ENCODE results near the gene LZTR1. TPM values are rescaled to one million over a fixed set of nuclear protein-coding genes. Genes with fewer than 3 reads are reported as not detected.

The LZTR1 gene
- total and polyA plus RNA-seq, 9 donors, result 27.7 to 42.2 (median 35.4) TPM

- no peak overlapping the region for H3K4me3 ChIP-seq (ENCODE audit: low read length)
- no peak overlapping the region for H3K27ac ChIP-seq (ENCODE audit: low read length)
- H3K27me3 ChIP-seq (ENCODE audit: control insufficient read depth, insufficient read depth, low read length), result peaks cover 6% of the 10 kb centered on the region
- no peak for DNase-seq
- H3K9me3 ChIP-seq (replicated peaks; ENCODE audit: control insufficient read depth, low read depth, low read length), result no peaks in the 10 kb centered on the region
- peaks cover 1% of the 10 kb centered on the region for H3K4me1 ChIP-seq (ENCODE audit: control insufficient read depth, insufficient read depth, low read length)
- H3K36me3 ChIP-seq (ENCODE audit: control insufficient read depth, insufficient read depth, low read length), result no peaks in the 10 kb centered on the region
- WGBS (ENCODE audit: insufficient coverage), result 84% methylated on average over 12 of the region's 16 CpGs
Observed at GRCh38 chr22:20974336-20974955, 7.7 kb upstream of the LZTR1 start.

- Histone ChIP-seq H3K9me3 (replicated peaks; ENCODE audit: control insufficient read depth, low read depth, low read length) (no peaks in the 10 kb centered on the region), H3K4me3 (ENCODE audit: low read length) (no peak overlapping the region), H3K36me3 (ENCODE audit: control insufficient read depth, insufficient read depth, low read length) (no peaks in the 10 kb centered on the region), H3K27ac (ENCODE audit: low read length) (no peak overlapping the region), H3K27me3 (ENCODE audit: control insufficient read depth, insufficient read depth, low read length) (peaks cover 13% of the 10 kb centered on the region), H3K4me1 (ENCODE audit: control insufficient read depth, insufficient read depth, low read length) (peaks cover 10% of the 10 kb centered on the region)
- DNase-seq, result no peak
- whole genome bisulfite sequencing (ENCODE audit: insufficient coverage), result 77% methylated on average over 11 of the region's 14 CpGs
Observed at GRCh38 chr22:20975541-20976290, 6.4 kb upstream of the LZTR1 start.

- no peak overlapping the region for H3K4me3 ChIP-seq (ENCODE audit: low read length)
- H3K27me3 ChIP-seq (ENCODE audit: control insufficient read depth, insufficient read depth, low read length), result peaks cover 13% of the 10 kb centered on the region
- no peak overlapping the region for H3K27ac ChIP-seq (ENCODE audit: low read length)
- 87% methylated on average over 22 of the region's 24 CpGs for WGBS (ENCODE audit: insufficient coverage)
- peaks cover 17% of the 10 kb centered on the region for H3K4me1 ChIP-seq (ENCODE audit: control insufficient read depth, insufficient read depth, low read length)
- H3K36me3 ChIP-seq (ENCODE audit: control insufficient read depth, insufficient read depth, low read length), result no peaks in the 10 kb centered on the region
- DNase-seq, result no peak
- no peaks in the 10 kb centered on the region for H3K9me3 ChIP-seq (replicated peaks; ENCODE audit: control insufficient read depth, low read depth, low read length)
Observed at GRCh38 chr22:20976291-20976877, 5.7 kb upstream of the LZTR1 start.

GRCh38 chr22:20977019-20977418 is 5.1 kb upstream of the LZTR1 start:
- Histone ChIP-seq H3K36me3 (ENCODE audit: control insufficient read depth, insufficient read depth, low read length) (no peaks in the 10 kb centered on the region), H3K9me3 (replicated peaks; ENCODE audit: control insufficient read depth, low read depth, low read length) (no peaks in the 10 kb centered on the region), H3K4me3 (ENCODE audit: low read length) (no peak overlapping the region), H3K27ac (ENCODE audit: low read length) (no peak overlapping the region), H3K4me1 (ENCODE audit: control insufficient read depth, insufficient read depth, low read length) (peaks cover 19% of the 10 kb centered on the region), H3K27me3 (ENCODE audit: control insufficient read depth, insufficient read depth, low read length) (peaks cover 13% of the 10 kb centered on the region)
- no peak for DNase-seq
- 93% methylated on average over 4 of the region's 11 CpGs for WGBS (ENCODE audit: insufficient coverage)

GRCh38 chr22:20977516-20978170 is 4.5 kb upstream of the LZTR1 start:
- Histone ChIP-seq H3K27ac (ENCODE audit: low read length) (no peak overlapping the region), H3K4me3 (ENCODE audit: low read length) (no peak overlapping the region), H3K4me1 (ENCODE audit: control insufficient read depth, insufficient read depth, low read length) (peaks cover 21% of the 10 kb centered on the region), H3K36me3 (ENCODE audit: control insufficient read depth, insufficient read depth, low read length) (no peaks in the 10 kb centered on the region), H3K9me3 (replicated peaks; ENCODE audit: control insufficient read depth, low read depth, low read length) (no peaks in the 10 kb centered on the region), H3K27me3 (ENCODE audit: control insufficient read depth, insufficient read depth, low read length) (peaks cover 13% of the 10 kb centered on the region)
- 86% methylated on average over 12 of the region's 17 CpGs for WGBS (ENCODE audit: insufficient coverage)
- DNase-seq, result no peak

- no peaks in the 10 kb centered on the region for H3K36me3 ChIP-seq (ENCODE audit: control insufficient read depth, insufficient read depth, low read length)
- H3K27me3 ChIP-seq (ENCODE audit: control insufficient read depth, insufficient read depth, low read length), result peaks cover 13% of the 10 kb centered on the region
- WGBS (ENCODE audit: insufficient coverage), result 71% methylated on average over 1 of the region's 2 CpGs
- H3K4me1 ChIP-seq (ENCODE audit: control insufficient read depth, insufficient read depth, low read length), result peaks cover 28% of the 10 kb centered on the region
- DNase-seq, result no peak
- no peak overlapping the region for H3K27ac ChIP-seq (ENCODE audit: low read length)
- no peak overlapping the region for H3K4me3 ChIP-seq (ENCODE audit: low read length)
- H3K9me3 ChIP-seq (replicated peaks; ENCODE audit: control insufficient read depth, low read depth, low read length), result no peaks in the 10 kb centered on the region
Observed at GRCh38 chr22:20978419-20978818, 3.7 kb upstream of the LZTR1 start.

GRCh38 chr22:20979243-20979809 is 2.8 kb upstream of the LZTR1 start:
- peaks cover 28% of the 10 kb centered on the region for H3K4me1 ChIP-seq (ENCODE audit: control insufficient read depth, insufficient read depth, low read length)
- peaks cover 8% of the 10 kb centered on the region for H3K36me3 ChIP-seq (ENCODE audit: control insufficient read depth, insufficient read depth, low read length)
- peak; percentile 64 for DNase-seq
- no peak overlapping the region for H3K27ac ChIP-seq (ENCODE audit: low read length)
- peaks cover 13% of the 10 kb centered on the region for H3K27me3 ChIP-seq (ENCODE audit: control insufficient read depth, insufficient read depth, low read length)
- H3K4me3 ChIP-seq (ENCODE audit: low read length), result no peak overlapping the region
- WGBS (ENCODE audit: insufficient coverage), result 8% methylated on average over 36 of the region's 39 CpGs
- H3K9me3 ChIP-seq (replicated peaks; ENCODE audit: control insufficient read depth, low read depth, low read length), result no peaks in the 10 kb centered on the region

GRCh38 chr22:20979940-20980453 is 2.1 kb upstream of the LZTR1 start:
- peaks cover 13% of the 10 kb centered on the region for H3K27me3 ChIP-seq (ENCODE audit: control insufficient read depth, insufficient read depth, low read length)
- H3K27ac ChIP-seq (ENCODE audit: low read length), result no peak overlapping the region
- peaks cover 28% of the 10 kb centered on the region for H3K4me1 ChIP-seq (ENCODE audit: control insufficient read depth, insufficient read depth, low read length)
- H3K4me3 ChIP-seq (ENCODE audit: low read length), result no peak overlapping the region
- H3K36me3 ChIP-seq (ENCODE audit: control insufficient read depth, insufficient read depth, low read length), result peaks cover 12% of the 10 kb centered on the region
- no peak for DNase-seq
- 35% methylated on average over 6 of the region's 13 CpGs for WGBS (ENCODE audit: insufficient coverage)
- H3K9me3 ChIP-seq (replicated peaks; ENCODE audit: control insufficient read depth, low read depth, low read length), result no peaks in the 10 kb centered on the region

GRCh38 chr22:20980523-20980922 is 1.6 kb upstream of the LZTR1 start:
- Histone ChIP-seq H3K27me3 (ENCODE audit: control insufficient read depth, insufficient read depth, low read length) (peaks cover 13% of the 10 kb centered on the region), H3K9me3 (replicated peaks; ENCODE audit: control insufficient read depth, low read depth, low read length) (no peaks in the 10 kb centered on the region), H3K4me3 (ENCODE audit: low read length) (no peak overlapping the region), H3K4me1 (ENCODE audit: control insufficient read depth, insufficient read depth, low read length) (peaks cover 28% of the 10 kb centered on the region), H3K36me3 (ENCODE audit: control insufficient read depth, insufficient read depth, low read length) (peaks cover 16% of the 10 kb centered on the region), H3K27ac (ENCODE audit: low read length) (no peak overlapping the region)
- WGBS (ENCODE audit: insufficient coverage), result 81% methylated on average over 4 of the region's 4 CpGs
- DNase-seq, result no peak
